ENCODE data around the gene ADPRM.

The ADPRM gene

GRCh38 chr17:10741416-10742135 is 44.2 kb downstream of the ADPRM start:
- ChIA-PET CTCF (interaction anchor here (0.7 to 1.0 kb wide), 6 partner anchors 9 to 1691 kb away, joined by 3 to 7 read pairs (median 4); no protein-coding TSS in a partner anchor), POLR2A (no interaction called here)
- TF ChIP-seq ZNF610 (tag by site-specific recombination; IDR thresholded peaks at IDR 0.05; ENCODE audit: borderline replicate concordance) (no peak), ZNF132 (tag by site-specific recombination; IDR thresholded peaks at IDR 0.05; ENCODE audit: borderline replicate concordance) (no peak), ZNF664 (tag by site-specific recombination; IDR thresholded peaks at IDR 0.05) (no peak), ZFP37 (tag by site-specific recombination; IDR thresholded peaks at IDR 0.05) (no peak), ZNF558 (tag by site-specific recombination; IDR thresholded peaks at IDR 0.05) (no peak), ZNF2 (tag by site-specific recombination; IDR thresholded peaks at IDR 0.05) (no peak), KLF9 (tag by site-specific recombination; IDR thresholded peaks at IDR 0.05; ENCODE audit: low read depth) (no peak), ZBTB8A (tag by site-specific recombination; IDR thresholded peaks at IDR 0.05) (no peak), ZNF510 (tag by site-specific recombination; IDR thresholded peaks at IDR 0.05; ENCODE audit: insufficient replicate concordance) (no peak), ZNF501 (tag by site-specific recombination; IDR thresholded peaks at IDR 0.05) (no peak)
- Histone ChIP-seq H3K27ac (ENCODE audit: extremely low read depth, low read depth, low read length) (no peak overlapping the region), H3K9me3 (ENCODE audit: control insufficient read depth, insufficient read depth, low read depth, low read length) (no peaks in the 10 kb centered on the region), H3K4me1 (ENCODE audit: control insufficient read depth, insufficient read depth, low read length) (peaks cover 4% of the 10 kb centered on the region; the same call in 1 of the 2 replicates), H3K36me3 (ENCODE audit: control insufficient read depth in 2 of 2, insufficient read depth in 1 of 2, low read length in 2 of 2) (no peaks in the 10 kb centered on the region), H3K4me3 (ENCODE audit: low read depth, low read length) (no peak overlapping the region)

GRCh38 chr17:10742431-10742830 is 45.0 kb downstream of the ADPRM start:
- TF ChIP-seq ZNF530 (tag by site-specific recombination; IDR thresholded peaks at IDR 0.05; ENCODE audit: low read depth) (no peak), BCL6B (tag by site-specific recombination; IDR thresholded peaks at IDR 0.05) (no peak), ZBTB7A (tag by site-specific recombination; IDR thresholded peaks at IDR 0.05; ENCODE audit: low read depth) (no peak), ZNF416 (tag by site-specific recombination; IDR thresholded peaks at IDR 0.05) (no peak), ZNF184 (tag by site-specific recombination; IDR thresholded peaks at IDR 0.05) (no peak), ZNF704 (tag by site-specific recombination; IDR thresholded peaks at IDR 0.05) (no peak), ZNF585B (tag by site-specific recombination; IDR thresholded peaks at IDR 0.05) (no peak), ZNF645 (tag by site-specific recombination; IDR thresholded peaks at IDR 0.05) (no peak), ZBTB48 (tag by site-specific recombination; IDR thresholded peaks at IDR 0.05) (no peak), ZNF26 (tag by site-specific recombination; IDR thresholded peaks at IDR 0.05) (no peak), ZNF48 (tag by site-specific recombination; IDR thresholded peaks at IDR 0.05) (no peak), ZNF561 (tag by site-specific recombination; IDR thresholded peaks at IDR 0.05; ENCODE audit: borderline replicate concordance) (no peak), ZNF791 (tag by site-specific recombination; IDR thresholded peaks at IDR 0.05) (no peak), ZNF114 (tag by site-specific recombination; IDR thresholded peaks at IDR 0.05) (no peak), ZNF266 (tag by site-specific recombination; IDR thresholded peaks at IDR 0.05; ENCODE audit: low read depth) (no peak), ZNF777 (tag by site-specific recombination; IDR thresholded peaks at IDR 0.05; ENCODE audit: borderline replicate concordance) (no peak), HOXD13 (CRISPR knock-in tag; IDR thresholded peaks at IDR 0.05; ENCODE audit: borderline replicate concordance) (no peak), ZSCAN16 (tag by site-specific recombination; IDR thresholded peaks at IDR 0.05) (no peak), ZNF350 (tag by site-specific recombination; IDR thresholded peaks at IDR 0.05) (no peak), SCRT2 (tag by site-specific recombination; IDR thresholded peaks at IDR 0.05) (no peak)

More at GRCh38 chr17:10742431-10742830, 45.0 kb downstream of the ADPRM start:
- H3K9me3 ChIP-seq (ENCODE audit: control insufficient read depth, insufficient read depth, low read depth, low read length) = no peaks in the 10 kb centered on the region
- no peak overlapping the region for H3K27ac ChIP-seq (ENCODE audit: extremely low read depth, low read depth, low read length)
- no peak overlapping the region for H3K4me3 ChIP-seq (ENCODE audit: low read depth, low read length)
- peaks cover 4% of the 10 kb centered on the region; the same call in 1 of the 2 replicates for H3K4me1 ChIP-seq (ENCODE audit: control insufficient read depth, insufficient read depth, low read length)
- no peaks in the 10 kb centered on the region for H3K36me3 ChIP-seq (ENCODE audit: control insufficient read depth in 2 of 2, insufficient read depth in 1 of 2, low read length in 2 of 2)
- CTCF ChIA-PET = interaction anchor here (0.7 to 1.1 kb wide), 4 partner anchors 72 to 133 kb away, joined by 3 to 5 read pairs (median 3); no protein-coding TSS in a partner anchor
- POLR2A ChIA-PET = no interaction called here

All from HEK293 (cell line).